ENCODE results near the gene TTC28.

Gene TTC28

GRCh38 chr22:28435140-28435768 lies 244.4 kb downstream of the TTC28 start:
- Histone ChIP-seq H3K27ac (ENCODE audit: extremely low read depth, low read depth, low read length) (no peak overlapping the region), H3K36me3 (ENCODE audit: control insufficient read depth in 2 of 2, insufficient read depth in 1 of 2, low read length in 2 of 2) (no peaks in the 10 kb centered on the region), H3K4me1 (ENCODE audit: control insufficient read depth, insufficient read depth, low read length) (peaks cover 38% of the 10 kb centered on the region), H3K9me3 (ENCODE audit: control insufficient read depth, insufficient read depth, low read depth, low read length) (no peaks in the 10 kb centered on the region), H3K4me3 (ENCODE audit: low read depth, low read length) (no peak overlapping the region)
- TF ChIP-seq ZNF175 (tag by site-specific recombination; IDR thresholded peaks at IDR 0.05): no peak
- no peak for TF ChIP-seq ZBTB7A (tag by site-specific recombination; IDR thresholded peaks at IDR 0.05; ENCODE audit: low read depth)
- TF ChIP-seq YY2 (tag by site-specific recombination; IDR thresholded peaks at IDR 0.05): no peak
- TF ChIP-seq ZNF548 (tag by site-specific recombination; IDR thresholded peaks at IDR 0.05): peak; percentile 68
- TF ChIP-seq, protein P1, sequence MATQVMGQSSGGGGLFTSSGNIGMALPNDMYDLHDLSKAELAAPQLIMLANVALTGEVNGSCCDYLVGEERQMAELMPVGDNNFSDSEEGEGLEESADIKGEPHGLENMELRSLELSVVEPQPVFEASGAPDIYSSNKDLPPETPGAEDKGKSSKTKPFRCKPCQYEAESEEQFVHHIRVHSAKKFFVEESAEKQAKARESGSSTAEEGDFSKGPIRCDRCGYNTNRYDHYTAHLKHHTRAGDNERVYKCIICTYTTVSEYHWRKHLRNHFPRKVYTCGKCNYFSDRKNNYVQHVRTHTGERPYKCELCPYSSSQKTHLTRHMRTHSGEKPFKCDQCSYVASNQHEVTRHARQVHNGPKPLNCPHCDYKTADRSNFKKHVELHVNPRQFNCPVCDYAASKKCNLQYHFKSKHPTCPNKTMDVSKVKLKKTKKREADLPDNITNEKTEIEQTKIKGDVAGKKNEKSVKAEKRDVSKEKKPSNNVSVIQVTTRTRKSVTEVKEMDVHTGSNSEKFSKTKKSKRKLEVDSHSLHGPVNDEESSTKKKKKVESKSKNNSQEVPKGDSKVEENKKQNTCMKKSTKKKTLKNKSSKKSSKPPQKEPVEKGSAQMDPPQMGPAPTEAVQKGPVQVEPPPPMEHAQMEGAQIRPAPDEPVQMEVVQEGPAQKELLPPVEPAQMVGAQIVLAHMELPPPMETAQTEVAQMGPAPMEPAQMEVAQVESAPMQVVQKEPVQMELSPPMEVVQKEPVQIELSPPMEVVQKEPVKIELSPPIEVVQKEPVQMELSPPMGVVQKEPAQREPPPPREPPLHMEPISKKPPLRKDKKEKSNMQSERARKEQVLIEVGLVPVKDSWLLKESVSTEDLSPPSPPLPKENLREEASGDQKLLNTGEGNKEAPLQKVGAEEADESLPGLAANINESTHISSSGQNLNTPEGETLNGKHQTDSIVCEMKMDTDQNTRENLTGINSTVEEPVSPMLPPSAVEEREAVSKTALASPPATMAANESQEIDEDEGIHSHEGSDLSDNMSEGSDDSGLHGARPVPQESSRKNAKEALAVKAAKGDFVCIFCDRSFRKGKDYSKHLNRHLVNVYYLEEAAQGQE (tag by site-specific recombination; IDR thresholded peaks at IDR 0.05): no peak
- no peak for TF ChIP-seq ZBTB49 (tag by site-specific recombination; IDR thresholded peaks at IDR 0.05; ENCODE audit: low read depth)
- no peak for TF ChIP-seq GLIS1 (tag by site-specific recombination; IDR thresholded peaks at IDR 0.05)
- TF ChIP-seq GLI4 (tag by site-specific recombination; IDR thresholded peaks at IDR 0.05): no peak
- no peak for TF ChIP-seq SETDB1 (IDR thresholded peaks at IDR 0.05; ENCODE audit: insufficient read length, low read length)
- no peak for TF ChIP-seq ZNF239 (tag by site-specific recombination; IDR thresholded peaks at IDR 0.05)
- TF ChIP-seq OSR2 (tag by site-specific recombination; IDR thresholded peaks at IDR 0.05): peak; percentile 32; the same call in 1 of the 2 replicates
- TF ChIP-seq ZNF341 (tag by site-specific recombination; IDR thresholded peaks at IDR 0.05; ENCODE audit: low read depth): no peak
- no peak for TF ChIP-seq ZNF37A (tag by site-specific recombination; IDR thresholded peaks at IDR 0.05)
- TF ChIP-seq ZNF423 (tag by site-specific recombination; IDR thresholded peaks at IDR 0.05): no peak
- TF ChIP-seq ZBTB44 (tag by site-specific recombination; IDR thresholded peaks at IDR 0.05): no peak
- no peak for TF ChIP-seq ZNF324 (tag by site-specific recombination; IDR thresholded peaks at IDR 0.05)
- no peak for TF ChIP-seq ZNF394 (tag by site-specific recombination; IDR thresholded peaks at IDR 0.05; ENCODE audit: borderline replicate concordance)
- TF ChIP-seq ZNF202 (tag by site-specific recombination; IDR thresholded peaks at IDR 0.05; ENCODE audit: borderline replicate concordance): no peak
- POLR2A ChIA-PET: no interaction called here
- CTCF ChIA-PET: interaction anchor here (0.7 kb wide), 1 partner anchor 161 kb away, joined by 3 read pairs; no protein-coding TSS in a partner anchor

DNA sequence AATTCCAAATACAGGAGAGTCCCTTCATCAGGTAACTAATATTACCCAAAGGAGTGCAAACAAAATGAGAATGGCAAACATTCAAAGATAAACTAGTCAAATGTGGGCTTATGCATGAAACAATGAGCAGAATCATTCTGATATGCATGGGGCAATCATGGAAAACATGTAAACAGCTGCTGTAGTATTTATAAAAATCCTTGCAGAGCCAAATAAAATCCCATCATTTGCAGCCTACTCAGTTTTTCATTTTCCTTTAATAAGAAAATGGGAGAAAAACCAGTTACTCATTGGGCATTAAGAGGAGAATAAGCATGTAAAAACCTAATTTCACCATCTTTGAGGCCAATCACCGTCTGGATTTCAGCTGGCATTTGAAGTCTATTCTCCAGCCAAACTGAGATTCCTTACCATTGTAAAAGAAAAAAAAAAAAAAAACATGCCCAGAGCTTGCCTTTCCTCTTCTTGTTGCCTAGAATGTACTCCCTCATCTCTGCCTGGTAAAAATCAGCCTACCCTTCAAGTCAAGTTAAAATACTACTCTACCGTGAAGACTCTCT lies 249.1 kb downstream of the TTC28 start:
- peaks cover 15% of the 10 kb centered on the region for H3K4me1 ChIP-seq (ENCODE audit: control insufficient read depth, insufficient read depth, low read length)
- no peaks in the 10 kb centered on the region for H3K36me3 ChIP-seq (ENCODE audit: control insufficient read depth in 2 of 2, insufficient read depth in 1 of 2, low read length in 2 of 2)
- TF ChIP-seq ZNF155 (tag by site-specific recombination; IDR thresholded peaks at IDR 0.05): no peak
- TF ChIP-seq YY2 (tag by site-specific recombination; IDR thresholded peaks at IDR 0.05): no peak
- TF ChIP-seq ZNF157 (tag by site-specific recombination; IDR thresholded peaks at IDR 0.05): no peak
- TF ChIP-seq, protein P2, sequence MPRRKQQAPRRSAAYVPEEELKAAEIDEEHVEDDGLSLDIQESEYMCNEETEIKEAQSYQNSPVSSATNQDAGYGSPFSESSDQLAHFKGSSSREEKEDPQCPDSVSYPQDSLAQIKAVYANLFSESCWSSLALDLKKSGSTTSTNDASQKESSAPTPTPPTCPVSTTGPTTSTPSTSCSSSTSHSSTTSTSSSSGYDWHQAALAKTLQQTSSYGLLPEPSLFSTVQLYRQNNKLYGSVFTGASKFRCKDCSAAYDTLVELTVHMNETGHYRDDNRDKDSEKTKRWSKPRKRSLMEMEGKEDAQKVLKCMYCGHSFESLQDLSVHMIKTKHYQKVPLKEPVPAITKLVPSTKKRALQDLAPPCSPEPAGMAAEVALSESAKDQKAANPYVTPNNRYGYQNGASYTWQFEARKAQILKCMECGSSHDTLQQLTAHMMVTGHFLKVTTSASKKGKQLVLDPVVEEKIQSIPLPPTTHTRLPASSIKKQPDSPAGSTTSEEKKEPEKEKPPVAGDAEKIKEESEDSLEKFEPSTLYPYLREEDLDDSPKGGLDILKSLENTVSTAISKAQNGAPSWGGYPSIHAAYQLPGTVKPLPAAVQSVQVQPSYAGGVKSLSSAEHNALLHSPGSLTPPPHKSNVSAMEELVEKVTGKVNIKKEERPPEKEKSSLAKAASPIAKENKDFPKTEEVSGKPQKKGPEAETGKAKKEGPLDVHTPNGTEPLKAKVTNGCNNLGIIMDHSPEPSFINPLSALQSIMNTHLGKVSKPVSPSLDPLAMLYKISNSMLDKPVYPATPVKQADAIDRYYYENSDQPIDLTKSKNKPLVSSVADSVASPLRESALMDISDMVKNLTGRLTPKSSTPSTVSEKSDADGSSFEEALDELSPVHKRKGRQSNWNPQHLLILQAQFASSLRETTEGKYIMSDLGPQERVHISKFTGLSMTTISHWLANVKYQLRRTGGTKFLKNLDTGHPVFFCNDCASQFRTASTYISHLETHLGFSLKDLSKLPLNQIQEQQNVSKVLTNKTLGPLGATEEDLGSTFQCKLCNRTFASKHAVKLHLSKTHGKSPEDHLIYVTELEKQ (tag by site-specific recombination; IDR thresholded peaks at IDR 0.05; ENCODE audit: borderline replicate concordance): no peak
- no peak for TF ChIP-seq CTCF (tag by site-specific recombination; IDR thresholded peaks at IDR 0.05)

More for the DNA sequence above, 249.1 kb downstream of the TTC28 start:
- no peak overlapping the region for H3K27ac ChIP-seq (ENCODE audit: extremely low read depth, low read depth, low read length)
- no peak overlapping the region for H3K4me3 ChIP-seq (ENCODE audit: low read depth, low read length)
- H3K9me3 ChIP-seq (ENCODE audit: control insufficient read depth, insufficient read depth, low read depth, low read length): no peaks in the 10 kb centered on the region
- ChIA-PET CTCF (no interaction called here), POLR2A (no interaction called here)

All from HEK293 (cell line).